ENCODE results near the gene PLEKHM2.

PLEKHM2 gene

GRCh38 chr1:15730423-15730822 lies 46.3 kb downstream of the PLEKHM2 start:
- TF ChIP-seq, protein P1, sequence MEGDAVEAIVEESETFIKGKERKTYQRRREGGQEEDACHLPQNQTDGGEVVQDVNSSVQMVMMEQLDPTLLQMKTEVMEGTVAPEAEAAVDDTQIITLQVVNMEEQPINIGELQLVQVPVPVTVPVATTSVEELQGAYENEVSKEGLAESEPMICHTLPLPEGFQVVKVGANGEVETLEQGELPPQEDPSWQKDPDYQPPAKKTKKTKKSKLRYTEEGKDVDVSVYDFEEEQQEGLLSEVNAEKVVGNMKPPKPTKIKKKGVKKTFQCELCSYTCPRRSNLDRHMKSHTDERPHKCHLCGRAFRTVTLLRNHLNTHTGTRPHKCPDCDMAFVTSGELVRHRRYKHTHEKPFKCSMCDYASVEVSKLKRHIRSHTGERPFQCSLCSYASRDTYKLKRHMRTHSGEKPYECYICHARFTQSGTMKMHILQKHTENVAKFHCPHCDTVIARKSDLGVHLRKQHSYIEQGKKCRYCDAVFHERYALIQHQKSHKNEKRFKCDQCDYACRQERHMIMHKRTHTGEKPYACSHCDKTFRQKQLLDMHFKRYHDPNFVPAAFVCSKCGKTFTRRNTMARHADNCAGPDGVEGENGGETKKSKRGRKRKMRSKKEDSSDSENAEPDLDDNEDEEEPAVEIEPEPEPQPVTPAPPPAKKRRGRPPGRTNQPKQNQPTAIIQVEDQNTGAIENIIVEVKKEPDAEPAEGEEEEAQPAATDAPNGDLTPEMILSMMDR (conservative IDR thresholded peaks at IDR 0.05; ENCODE audit: low read length), result no peak
- no peak overlapping the region for H3K4me3 ChIP-seq (ENCODE audit: low read length)
- DNase-seq (ENCODE audit: low read depth), result no peak

DNA sequence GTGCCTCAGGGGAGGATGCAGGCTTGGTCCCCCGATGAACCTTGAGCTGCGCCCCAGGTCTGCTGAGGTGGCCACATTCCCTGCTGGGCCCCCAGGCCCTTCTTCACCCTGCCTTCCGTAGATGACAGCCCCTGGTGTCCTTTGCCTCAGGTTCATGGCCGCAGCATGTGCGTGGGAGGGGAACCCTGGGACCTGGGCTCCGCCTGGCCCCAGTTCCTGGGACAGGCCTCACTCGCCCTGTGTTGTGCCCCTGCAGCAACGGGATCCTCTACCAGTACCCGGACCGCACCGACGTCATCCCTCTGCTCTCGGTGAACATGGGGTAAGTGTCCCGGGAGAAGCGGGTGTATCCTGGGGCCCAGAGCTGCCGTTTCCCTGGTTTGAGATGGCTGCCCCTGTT lies 46.8 kb downstream of the PLEKHM2 start:
- H3K4me3 ChIP-seq (ENCODE audit: low read length), result no peak overlapping the region
- TF ChIP-seq, protein P1 (conservative IDR thresholded peaks at IDR 0.05; ENCODE audit: low read length), result no peak

GRCh38 chr1:15731735-15732685 lies 47.9 kb downstream of the PLEKHM2 start:
- DNase-seq (ENCODE audit: low read depth), result no peak
- H3K4me3 ChIP-seq (ENCODE audit: low read length), result no peak overlapping the region
- TF ChIP-seq, protein P1 (conservative IDR thresholded peaks at IDR 0.05; ENCODE audit: low read length), result no peak

More for the DNA sequence above, 46.8 kb downstream of the PLEKHM2 start:
- DNase-seq (ENCODE audit: low read depth), result no peak

GRCh38 chr1:15732686-15733081 lies 48.6 kb downstream of the PLEKHM2 start:
- DNase-seq (ENCODE audit: low read depth), result no peak
- H3K4me3 ChIP-seq (ENCODE audit: low read length), result no peak overlapping the region
- TF ChIP-seq, protein P1 (conservative IDR thresholded peaks at IDR 0.05; ENCODE audit: low read length), result no peak

DNA sequence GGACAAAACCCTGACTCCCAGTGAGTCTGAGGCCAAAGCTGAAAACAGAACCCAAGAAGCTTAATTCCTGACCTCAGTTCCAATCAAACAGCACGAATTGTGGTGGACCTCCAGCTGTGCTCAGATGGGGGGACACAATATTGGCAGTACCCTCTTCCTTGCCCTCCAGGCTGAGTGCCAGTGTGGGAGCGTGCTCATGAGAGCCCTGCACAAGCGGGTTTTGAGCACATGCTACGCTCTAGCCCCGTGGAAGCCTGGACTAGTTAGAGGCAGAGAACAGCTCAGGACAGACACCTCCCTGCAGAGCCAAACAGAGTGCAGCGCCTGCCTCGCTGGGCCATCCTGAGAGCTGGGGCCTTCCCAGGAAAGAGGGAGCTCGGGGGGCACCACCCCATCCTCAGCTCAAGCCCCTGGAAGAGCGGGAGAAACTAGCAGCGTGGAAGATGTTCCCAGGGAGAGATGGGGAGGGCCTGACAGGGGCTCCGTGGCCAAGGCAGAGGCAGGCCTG lies 49.2 kb downstream of the PLEKHM2 start:
- TF ChIP-seq, protein P1 (conservative IDR thresholded peaks at IDR 0.05; ENCODE audit: low read length), result no peak
- no peak overlapping the region for H3K4me3 ChIP-seq (ENCODE audit: low read length)
- no peak for DNase-seq (ENCODE audit: low read depth)

- TF ChIP-seq, protein P1 (conservative IDR thresholded peaks at IDR 0.05; ENCODE audit: low read length), result no peak
- no peak overlapping the region for H3K4me3 ChIP-seq (ENCODE audit: low read length)
- no peak for DNase-seq (ENCODE audit: low read depth)
Observed at GRCh38 chr1:15733726-15734226, 49.7 kb downstream of the PLEKHM2 start.

Data from AG10803 (cell line).